Spleen (tissue), 11 donors: Measurements from ENCODE around the gene FBXL16. TPM values are rescaled to one million over a fixed set of nuclear protein-coding genes. Genes with fewer than 3 reads are reported as not detected.
A peak's percentile ranks its signal among the peaks of the same experiment; 100 is the strongest.

Experiments
- DNase-seq: peaks from one replicate; pipeline ENCODE4 v3.0.0-alpha.2; 2020
- H3K27ac ChIP-seq, 8 donors: fragments of 200-600 bp; sonication (generic) in 7 of 8; 1 replicate in 4 of 8; 2 replicates in 4 of 8; pipeline versions ENCODE4 v1.5.0 to v1.8.0; 2016 to 2021; ENCODE audit warnings: inconsistent platforms in 4 of 8, mild to moderate bottlenecking in 4 of 8, moderate library complexity in 1 of 8
- H3K27me3 ChIP-seq, 7 donors: fragments of 200-600 bp; sonication (generic) in 6 of 7; replicated peaks in 1 of 7; 1 replicate in 4 of 7; 2 replicates in 3 of 7; pipeline versions ENCODE4 v1.5.0 to v1.8.0; 2016 to 2021; ENCODE audit warnings: inconsistent platforms in 3 of 7, mild to moderate bottlenecking in 1 of 7
- H3K36me3 ChIP-seq, 6 donors: fragments of 200-600 bp; sonication (generic) in 5 of 6; 1 replicate in 4 of 6; 2 replicates in 2 of 6; pipeline versions ENCODE4 v1.5.0 to v1.8.0; 2016 to 2021; ENCODE audit warnings: inconsistent platforms in 2 of 6
- H3K4me1 ChIP-seq, 6 donors: fragments of 200-600 bp; sonication (generic) in 5 of 6; 1 replicate in 3 of 6; 2 replicates in 3 of 6; pipeline versions ENCODE4 v1.5.0 to v1.8.0; 2016 to 2021; ENCODE audit warnings: inconsistent platforms in 3 of 6
- H3K4me3 ChIP-seq, 8 donors: fragments of 200-600 bp; sonication (generic) in 7 of 8; 1 replicate in 4 of 8; 2 replicates in 4 of 8; pipeline versions ENCODE4 v1.5.0 to v1.8.0; 2016 to 2021; ENCODE audit warnings: inconsistent platforms in 4 of 8, mild to moderate bottlenecking in 4 of 8, moderate library complexity in 2 of 8
- H3K9me3 ChIP-seq, 8 donors: fragments of 200-600 bp; sonication (generic) in 7 of 8; 1 replicate in 4 of 8; 2 replicates in 4 of 8; pipeline versions ENCODE4 v1.5.0 to v1.8.0; 2016 to 2021; ENCODE audit warnings: inconsistent platforms in 4 of 8
- CTCF ChIP-seq, 11 experiments: fragments of 200-600 bp in 7 of 11; fragments of 450-650 bp in 4 of 11; sonication (generic) in 4 of 11; IDR thresholded peaks in 8 of 11; conservative IDR thresholded peaks in 3 of 11; 1 replicate in 7 of 11; 2 replicates in 4 of 11; pipeline versions ENCODE4 v1.4.0 to v1.8.0; 2016 to 2021; ENCODE audit warnings: antibody characterized with exemption in 11 of 11, inconsistent platforms in 4 of 11, mild to moderate bottlenecking in 1 of 11
- POLR2A ChIP-seq, 3 donors: fragments of 450-650 bp; IDR thresholded peaks; one replicate each; pipeline ENCODE4 v1.5.1; 2017; ENCODE audit warnings: antibody characterized with exemption in 3 of 3, mild to moderate bottlenecking in 1 of 3
- POLR2AphosphoS5 ChIP-seq, 3 donors: sonication (generic); formaldehyde crosslinking; IDR thresholded peaks; one replicate each; pipeline ENCODE4 v1.5.1; 2017; ENCODE audit warnings: antibody characterized with exemption in 3 of 3
- WGBS, 5 donors: extraction: QIAGEN DNeasy Blood & Tissue Kit in 3 of 5; methylation state at CpG; one replicate each; pipeline versions ENCODE4 v1.1.5 to v1.1.7; 2013 to 2018; 5-methylcytosine and 5-hydroxymethylcytosine counted together
- intact Hi-C: fragments of 100-400 bp; cut with DNase I; formaldehyde crosslinking; loops from one replicate; pipeline ENCODE4 v1.15.0; 2023; ENCODE audit warnings: low total_unique reads
- polyA plus RNA-seq, 3 donors: library from polyadenylated mRNA; stranded (reverse); fragments of 200-250 nt; gene quantifications; one replicate each; pipeline ENCODE4 v1.2.1, GENCODE V29; 2013
- total RNA-seq, 7 donors: library from RNA; depleted of rRNA in 3 of 7; stranded (reverse); fragments of >200 nt in 3 of 7; fragmentation: NEBNext Ultra II Directional in 4 of 7; extraction: Animal tissue kit (Norgen Biotek cat#: 25700) in 4 of 7; gene quantifications; one replicate each; pipeline versions ENCODE4 v1.1.0 to v1.2.1, GENCODE V29; 2016 to 2021
- donor health status: healthy with polysubstance abuse.
- donor health status: DM: no; HTN: no; CAD: no; lungs with moderate emphysema.
- donor health status: DM: no; HTN: no; CAD: no.
- donor health status: Bipolar disorder and iron deficiency.
- donor health status: healthy.
- donor health status: DM: no; HTN: no; CAD: no.
- donor health status: DM: yes; HTN: yes; CAD: no.

The FBXL16 gene
- total and polyA plus RNA-seq, 10 donors: 0.48 to 2.6 (median 1.5) TPM

DNA sequence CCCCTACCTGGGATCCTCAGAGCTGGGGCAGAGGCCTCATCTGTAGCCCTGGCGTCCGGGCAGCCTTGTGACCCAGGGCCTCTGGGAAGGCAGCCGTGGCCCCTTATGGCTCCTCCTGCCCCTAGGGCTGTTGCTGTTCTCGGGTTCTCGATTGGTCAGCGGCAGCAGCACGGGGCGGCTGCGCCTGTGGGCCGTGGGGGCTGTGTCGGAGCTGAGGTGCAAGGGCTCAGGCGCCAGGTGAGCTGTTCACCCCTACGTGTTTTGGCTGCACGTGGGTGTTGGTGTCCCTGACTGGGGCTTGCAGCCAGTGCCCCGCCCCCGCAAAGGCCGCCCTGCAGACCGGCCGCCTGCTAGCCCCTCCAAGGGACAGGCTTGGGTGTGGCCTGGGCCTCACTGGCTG is 43.5 kb downstream of the FBXL16 start:
- no peaks in the 10 kb centered on the region for H3K9me3 ChIP-seq
- intact Hi-C loops: no loop called here
- 94 to 97% (median 95%) methylated on average over 9 to 19 of the region's 19 CpGs for WGBS, 5 donors
- peaks cover 10 to 31% (median 20%) of the 10 kb centered on the region in 6 donors for H3K4me1 ChIP-seq
- no peak for DNase-seq
- TF ChIP-seq POLR2A (IDR thresholded peaks at IDR 0.05): no peak
- no peak for TF ChIP-seq CTCF (IDR thresholded peaks at IDR 0.05 in 8 of 11, conservative IDR thresholded peaks at IDR 0.05 in 3 of 11)
- TF ChIP-seq POLR2AphosphoS5 (IDR thresholded peaks at IDR 0.05): no peak
- H3K27me3 ChIP-seq: no peaks in the 10 kb centered on the region
- H3K27ac ChIP-seq: no peak overlapping the region
- peaks cover 0 to 17% (median 0%) of the 10 kb centered on the region in 6 donors for H3K36me3 ChIP-seq
- no peak overlapping the region for H3K4me3 ChIP-seq

DNA sequence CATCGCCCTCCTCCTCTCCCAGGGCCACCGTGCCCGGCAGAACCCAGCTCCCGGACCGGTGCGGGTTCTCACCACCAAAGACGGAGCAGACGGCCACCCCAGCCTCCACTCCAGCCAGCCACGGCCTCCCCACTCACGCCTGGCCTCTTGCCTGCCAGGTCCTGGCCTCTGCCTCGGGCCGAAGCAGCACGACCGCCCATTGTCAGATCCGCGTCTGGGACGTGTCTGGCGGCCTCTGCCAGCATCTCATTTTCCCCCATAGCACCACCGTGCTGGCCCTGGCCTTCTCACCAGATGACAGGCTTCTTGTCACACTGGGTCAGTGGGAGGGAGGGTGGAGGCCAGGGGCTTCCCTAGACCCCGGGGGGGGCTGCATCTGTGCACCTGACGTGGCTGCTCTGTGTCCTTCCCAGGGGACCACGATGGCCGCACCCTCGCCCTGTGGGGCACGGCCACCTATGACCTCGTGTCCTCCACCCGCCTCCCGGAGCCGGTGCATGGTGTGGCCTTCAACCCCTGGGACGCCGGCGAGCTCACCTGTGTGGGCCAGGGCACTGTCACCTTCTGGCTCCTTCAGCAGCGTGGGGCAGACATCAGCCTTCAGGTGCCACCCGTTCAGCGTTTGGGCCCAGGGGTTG is 44.3 kb downstream of the FBXL16 start:
- Histone ChIP-seq H3K27me3 (no peaks in the 10 kb centered on the region), H3K4me1 (peaks cover 9 to 23% (median 16%) of the 10 kb centered on the region in 6 donors), H3K4me3 (peak overlapping the region in 1 of 8 donors; percentile 61), H3K27ac (peak overlapping the region in 6 of 8 donors; percentile 35 to 84 (median 76)), H3K9me3 (no peaks in the 10 kb centered on the region), H3K36me3 (peaks cover 0 to 24% (median 0%) of the 10 kb centered on the region in 6 donors)
- WGBS, 5 donors: 62 to 76% (median 74%) methylated on average over 31 to 35 of the region's 35 CpGs
- peak in 3 of 11 experiments; percentile 3 to 27 (median 24) for TF ChIP-seq CTCF (IDR thresholded peaks at IDR 0.05 in 8 of 11, conservative IDR thresholded peaks at IDR 0.05 in 3 of 11)
- TF ChIP-seq POLR2AphosphoS5 (IDR thresholded peaks at IDR 0.05): no peak
- intact Hi-C loops: no loop called here
- no peak for DNase-seq

DNA sequence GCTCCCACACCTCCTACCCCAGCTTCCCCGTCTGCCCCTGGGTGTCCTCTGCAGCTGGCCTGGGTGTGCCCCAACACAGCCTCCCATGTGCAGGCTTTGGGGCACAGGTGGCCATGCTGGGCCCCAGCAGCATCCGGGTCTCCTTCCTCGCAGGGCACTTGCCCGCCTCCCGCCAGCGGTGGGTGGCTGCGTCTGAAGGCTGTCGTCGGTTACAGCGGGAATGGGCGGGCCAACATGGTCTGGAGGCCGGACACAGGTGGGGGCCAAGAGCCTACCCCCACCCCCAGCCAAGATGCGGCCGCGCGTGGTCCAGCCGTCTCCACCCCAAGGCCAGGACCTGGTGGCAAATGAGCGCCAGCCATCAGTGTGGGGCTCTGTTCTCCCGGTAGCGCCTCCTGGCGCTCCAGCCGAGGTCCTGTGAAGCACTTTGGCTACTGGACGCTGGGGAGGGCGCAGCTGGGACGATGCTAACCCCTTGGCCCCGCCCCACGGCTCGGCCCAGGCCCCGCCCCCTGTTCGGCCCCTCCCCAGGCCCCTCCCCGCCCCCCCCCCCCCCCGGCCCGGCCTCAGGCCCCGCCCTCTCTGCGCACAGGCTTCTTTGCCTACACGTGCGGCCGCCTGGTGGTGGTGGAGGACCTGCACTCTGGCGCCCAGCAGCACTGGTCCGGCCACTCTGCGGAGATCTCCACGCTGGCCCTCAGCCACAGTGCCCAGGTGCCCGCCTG is 45.0 kb downstream of the FBXL16 start:
- intact Hi-C loops: no loop called here
- no peaks in the 10 kb centered on the region for H3K9me3 ChIP-seq
- 4 to 32% (median 16%) methylated on average over 8 to 38 of the region's 43 CpGs for WGBS, 5 donors
- no peaks in the 10 kb centered on the region for H3K27me3 ChIP-seq
- TF ChIP-seq CTCF (IDR thresholded peaks at IDR 0.05 in 8 of 11, conservative IDR thresholded peaks at IDR 0.05 in 3 of 11): peak; percentile 4 to 83 (median 67)
- no peak for TF ChIP-seq POLR2A (IDR thresholded peaks at IDR 0.05)
- TF ChIP-seq POLR2AphosphoS5 (IDR thresholded peaks at IDR 0.05): peak; percentile 64 to 84 (median 70)
- peak overlapping the region in 7 of 8 donors; percentile 53 to 84 (median 78) for H3K27ac ChIP-seq
- peak overlapping the region in 6 of 8 donors; percentile 8 to 61 (median 30) for H3K4me3 ChIP-seq
- DNase-seq: peak; percentile 95
- peaks cover 9 to 22% (median 16%) of the 10 kb centered on the region in 6 donors for H3K4me1 ChIP-seq
- H3K36me3 ChIP-seq: peaks cover 0 to 31% (median 0%) of the 10 kb centered on the region in 6 donors

DNA sequence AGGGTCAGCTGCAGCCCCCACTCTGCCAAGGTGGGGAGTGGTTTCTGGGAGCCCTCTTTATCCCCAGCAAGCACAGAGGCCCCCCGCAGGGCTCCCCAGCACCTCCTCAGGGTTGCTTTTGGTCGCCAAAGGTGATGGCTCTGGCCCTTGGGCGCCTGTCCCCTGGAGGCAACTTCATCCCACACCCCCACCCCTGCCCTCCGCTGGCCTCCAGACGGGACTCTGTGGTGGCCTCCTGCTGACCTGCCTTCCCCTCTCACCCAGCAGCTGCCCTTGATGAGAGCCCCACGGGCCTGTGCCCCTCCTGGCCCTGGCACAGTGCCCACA is 45.5 kb downstream of the FBXL16 start:
- Histone ChIP-seq H3K9me3 (no peaks in the 10 kb centered on the region), H3K4me3 (peak overlapping the region in 4 of 8 donors; percentile 26 to 61 (median 34)), H3K36me3 (peaks cover 0 to 36% (median 0%) of the 10 kb centered on the region in 6 donors), H3K27ac (peak overlapping the region in 6 of 8 donors; percentile 73 to 84 (median 78)), H3K4me1 (peaks cover 9 to 22% (median 16%) of the 10 kb centered on the region in 6 donors), H3K27me3 (no peaks in the 10 kb centered on the region)
- DNase-seq: no peak
- intact Hi-C loops: no loop called here
- 52 to 77% (median 58%) methylated on average over 5 to 6 of the region's 6 CpGs for WGBS, 5 donors
- no peak for TF ChIP-seq CTCF (IDR thresholded peaks at IDR 0.05 in 8 of 11, conservative IDR thresholded peaks at IDR 0.05 in 3 of 11)
- no peak for TF ChIP-seq POLR2AphosphoS5 (IDR thresholded peaks at IDR 0.05)
- no peak for TF ChIP-seq POLR2A (IDR thresholded peaks at IDR 0.05)
